NT2/D1 (cell line): ENCODE results near the gene ANK2.

Experiments
- DNase-seq: peaks from one replicate; pipeline ENCODE4 v3.0.0-alpha.2; 2011; ENCODE audit warnings: low read depth, low spot score
- H3K27me3 ChIP-seq: 2 replicates; pipeline ENCODE4 v1.6.0; 2011; ENCODE audit warnings: mild to moderate bottlenecking; ENCODE audit not compliant: insufficient read length, insufficient read depth
- H3K36me3 ChIP-seq: 2 replicates; pipeline ENCODE4 v1.6.1; 2011; ENCODE audit warnings: mild to moderate bottlenecking, low read length, mixed read lengths; ENCODE audit not compliant: insufficient read depth, insufficient read length
- H3K4me1 ChIP-seq: 2 replicates; pipeline ENCODE4 v1.5.1; 2011; ENCODE audit not compliant: insufficient read depth, insufficient read length
- H3K4me3 ChIP-seq: 2 replicates; pipeline ENCODE4 v1.5.1; 2011; ENCODE audit warnings: low read depth; ENCODE audit not compliant: insufficient read length
- H3K9ac ChIP-seq: 2 replicates; pipeline ENCODE4 v1.6.0; 2011; ENCODE audit warnings: low read depth; ENCODE audit not compliant: insufficient read length
- H3K9me3 ChIP-seq: 2 replicates; pipeline ENCODE4 v1.5.1; 2011; ENCODE audit warnings: mild to moderate bottlenecking, low read length; ENCODE audit not compliant: insufficient read depth
- SUZ12 ChIP-seq: IDR thresholded peaks from 2 replicates; pipeline ENCODE4 v1.6.1; 2011; ENCODE audit not compliant: insufficient read length, insufficient read depth; ENCODE audit errors: extremely low read depth
- YY1 ChIP-seq: IDR thresholded peaks from 2 replicates; pipeline ENCODE4 v1.6.1; 2011; ENCODE audit not compliant: insufficient read length, insufficient read depth
- ZNF274 ChIP-seq: IDR thresholded peaks from 2 replicates; pipeline ENCODE4 v1.6.1; 2011; ENCODE audit warnings: mild to moderate bottlenecking, low read depth, low read length

Gene ANK2

GRCh38 chr4:113094331-113094730 is 44.9 kb downstream of the ANK2 start:
- Histone ChIP-seq H3K9me3 (no peaks in the 10 kb centered on the region), H3K4me3 (no peak overlapping the region), H3K36me3 (no peaks in the 10 kb centered on the region), H3K27me3 (no peaks in the 10 kb centered on the region), H3K9ac (no peak overlapping the region), H3K4me1 (no peaks in the 10 kb centered on the region)
- DNase-seq: no peak
- TF ChIP-seq YY1 (no peak), SUZ12 (no peak), ZNF274 (no peak)

GRCh38 chr4:113094802-113095201 is 45.3 kb downstream of the ANK2 start:
- peak; percentile 3 for DNase-seq

DNA sequence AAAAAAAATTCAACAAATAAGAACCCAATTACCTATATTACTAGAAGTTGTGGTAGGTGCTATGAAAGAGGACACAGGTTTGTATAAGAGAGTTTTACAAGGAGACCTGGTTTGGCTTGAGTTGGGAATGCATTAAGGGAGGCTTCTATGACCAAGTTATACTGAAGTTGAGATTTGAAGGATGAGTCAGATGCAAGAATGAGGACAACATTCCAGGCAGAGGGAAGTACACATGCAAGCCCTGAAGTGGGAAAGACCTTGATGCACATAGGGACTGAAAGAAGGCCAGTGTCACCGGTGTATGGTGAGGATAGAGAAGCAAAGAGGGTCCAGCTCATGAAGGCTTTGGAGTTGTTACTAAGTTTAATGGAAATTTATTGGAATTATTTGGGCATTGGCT is 52.2 kb downstream of the ANK2 start:
- Histone ChIP-seq H3K9me3 (no peaks in the 10 kb centered on the region), H3K27me3 (no peaks in the 10 kb centered on the region), H3K9ac (no peak overlapping the region), H3K36me3 (no peaks in the 10 kb centered on the region), H3K4me1 (no peaks in the 10 kb centered on the region), H3K4me3 (no peak overlapping the region)
- no peak for DNase-seq
- no peak for TF ChIP-seq SUZ12
- TF ChIP-seq YY1: no peak
- TF ChIP-seq ZNF274: no peak

More at GRCh38 chr4:113094802-113095201, 45.3 kb downstream of the ANK2 start:
- Histone ChIP-seq H3K4me3 (no peak overlapping the region), H3K27me3 (no peaks in the 10 kb centered on the region), H3K9me3 (no peaks in the 10 kb centered on the region), H3K36me3 (no peaks in the 10 kb centered on the region), H3K9ac (no peak overlapping the region), H3K4me1 (no peaks in the 10 kb centered on the region)
- TF ChIP-seq YY1: no peak
- no peak for TF ChIP-seq ZNF274
- TF ChIP-seq SUZ12: no peak

DNA sequence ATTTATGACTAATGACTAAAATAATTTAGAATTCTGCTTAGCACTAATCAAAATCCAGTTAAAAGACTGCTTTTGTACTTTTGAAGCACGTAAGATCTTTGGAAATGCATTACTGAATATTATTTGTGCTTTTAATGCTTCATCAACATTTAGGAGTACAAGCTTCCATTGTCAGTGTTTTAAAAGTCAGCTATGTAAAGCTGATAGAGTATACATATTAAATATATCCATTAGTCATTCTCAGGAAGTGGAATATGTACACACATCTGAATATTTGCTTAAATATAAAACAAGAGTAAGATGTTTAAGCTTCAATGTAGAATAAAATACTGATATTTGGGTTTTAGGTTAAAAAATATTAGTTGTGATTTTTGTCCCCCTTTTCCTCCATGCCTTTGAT is 54.1 kb downstream of the ANK2 start:
- TF ChIP-seq ZNF274 (no peak), SUZ12 (no peak), YY1 (no peak)
- H3K36me3 ChIP-seq: no peaks in the 10 kb centered on the region
- no peak overlapping the region for H3K9ac ChIP-seq

GRCh38 chr4:113106108-113106507 is 56.7 kb downstream of the ANK2 start:
- no peaks in the 10 kb centered on the region for H3K27me3 ChIP-seq
- no peak overlapping the region for H3K9ac ChIP-seq
- H3K4me1 ChIP-seq: no peaks in the 10 kb centered on the region
- no peak for TF ChIP-seq ZNF274
- TF ChIP-seq SUZ12: no peak
- no peak for TF ChIP-seq YY1
- no peaks in the 10 kb centered on the region for H3K9me3 ChIP-seq
- H3K36me3 ChIP-seq: no peaks in the 10 kb centered on the region
- peak; percentile 6 for DNase-seq
- no peak overlapping the region for H3K4me3 ChIP-seq

More for the DNA sequence above, 54.1 kb downstream of the ANK2 start:
- no peaks in the 10 kb centered on the region for H3K4me1 ChIP-seq
- no peaks in the 10 kb centered on the region for H3K27me3 ChIP-seq
- no peak for DNase-seq
- no peaks in the 10 kb centered on the region for H3K9me3 ChIP-seq
- no peak overlapping the region for H3K4me3 ChIP-seq

DNA sequence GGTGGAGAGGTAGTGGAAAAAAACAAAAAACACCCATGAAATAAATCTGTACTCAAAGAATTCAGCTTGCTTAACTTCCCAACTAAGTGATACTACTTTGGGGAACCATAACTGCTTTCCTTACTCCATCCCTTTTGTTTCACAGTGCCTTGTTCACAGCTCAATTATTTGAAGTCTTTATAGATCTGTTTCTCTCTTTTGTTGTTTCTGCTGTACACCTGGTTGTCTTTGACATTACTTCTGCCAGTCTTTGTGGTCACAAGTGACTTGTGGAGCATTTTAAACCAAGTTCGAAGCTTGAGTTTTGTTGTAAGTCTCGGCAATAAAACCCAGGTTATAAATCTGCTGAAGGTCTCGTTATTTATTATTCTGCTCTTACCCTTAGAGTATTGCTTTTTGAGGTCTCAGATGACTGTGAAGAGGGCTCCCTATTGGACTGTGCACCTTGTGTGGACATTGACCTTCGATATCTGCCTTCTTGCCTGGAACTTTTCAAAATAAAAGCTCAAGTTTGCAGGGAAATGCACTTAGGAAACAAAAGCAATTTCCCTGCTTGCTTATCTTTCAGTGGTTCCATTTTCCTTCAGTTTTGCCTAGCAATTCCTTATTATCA is 59.8 kb downstream of the ANK2 start:
- Histone ChIP-seq H3K9ac (no peak overlapping the region), H3K9me3 (no peaks in the 10 kb centered on the region), H3K27me3 (no peaks in the 10 kb centered on the region), H3K4me1 (no peaks in the 10 kb centered on the region), H3K4me3 (no peak overlapping the region), H3K36me3 (no peaks in the 10 kb centered on the region)
- no peak for TF ChIP-seq YY1
- TF ChIP-seq SUZ12: no peak
- no peak for TF ChIP-seq ZNF274
- no peak for DNase-seq

DNA sequence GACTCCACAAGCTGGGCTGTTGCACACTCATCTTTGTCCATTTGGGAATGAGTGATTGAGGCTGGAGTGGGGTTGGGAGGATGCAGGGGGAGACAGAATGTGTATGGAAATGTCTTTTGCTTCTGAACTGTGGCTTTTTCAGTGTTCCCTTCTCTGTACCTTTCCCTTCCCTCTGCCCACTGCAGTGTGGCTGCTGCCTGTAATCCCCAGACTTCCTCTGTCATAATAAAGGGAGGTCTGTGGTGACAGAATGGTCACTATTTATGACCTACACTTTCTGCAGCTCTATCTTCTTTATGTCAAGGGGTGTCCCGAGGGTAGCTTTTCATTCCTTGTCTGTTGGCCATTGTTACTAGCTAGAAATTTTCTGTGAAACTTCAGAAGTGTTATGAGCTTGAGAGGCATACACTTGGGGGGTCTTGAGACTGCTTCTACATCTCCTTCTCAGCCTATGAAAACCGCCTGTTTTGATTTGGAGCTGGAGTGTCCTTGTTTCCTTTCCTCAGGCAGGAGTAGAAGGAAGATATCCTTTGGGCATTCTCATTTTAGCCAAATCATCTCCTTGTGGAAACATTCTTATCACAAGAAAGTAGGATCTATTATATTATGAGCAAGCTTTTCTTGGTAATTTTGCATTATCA is 63.0 kb downstream of the ANK2 start:
- H3K4me1 ChIP-seq: no peaks in the 10 kb centered on the region
- H3K4me3 ChIP-seq: no peak overlapping the region
- no peaks in the 10 kb centered on the region for H3K27me3 ChIP-seq
- no peaks in the 10 kb centered on the region for H3K9me3 ChIP-seq
- H3K9ac ChIP-seq: no peak overlapping the region
- no peak for DNase-seq
- TF ChIP-seq SUZ12: no peak
- no peak for TF ChIP-seq ZNF274
- TF ChIP-seq YY1: no peak
- H3K36me3 ChIP-seq: no peaks in the 10 kb centered on the region
